Measurements from ENCODE around the gene OR5AS1.
"Not testable (repeated sequence)": the region's sequence is repeated elsewhere in the genome, so short reads cannot be mapped to it uniquely, and the experiment has no call there.

Gene OR5AS1

GRCh38 chr11:56027354-56027753 is at the start of gene OR5AS1:
OR5AS1 (plus strand) TSS chr11:56027654; CDS start chr11:56030419, 2,765 bp downstream.
- no peak for DNase-seq

GRCh38 chr11:55994525-55994924 is 32.9 kb upstream of the OR5AS1 start, which contains the start of gene OR5F1:
OR5F1 (minus strand) TSS chr11:55994625; CDS start chr11:55994625, 0 bp downstream.
- DNase-seq, result no peak

GRCh38 chr11:56010716-56011115 is 16.7 kb upstream of the OR5AS1 start:
- no peak for DNase-seq

- no peak for DNase-seq
Observed at GRCh38 chr11:56013805-56014204, 13.6 kb upstream of the OR5AS1 start.

- DNase-seq, result no peak
Observed at GRCh38 chr11:56045538-56045937, 18.1 kb downstream of the OR5AS1 start.

- DNase-seq, result no peak
Observed at GRCh38 chr11:56048480-56048879, 21.0 kb downstream of the OR5AS1 start.

GRCh38 chr11:56049487-56049886 is 22.0 kb downstream of the OR5AS1 start:
- DNase-seq, result no peak

GRCh38 chr11:56056366-56056765 is 28.9 kb downstream of the OR5AS1 start:
- DNase-seq, result not testable (repeated sequence)

GRCh38 chr11:56057661-56058237 is 30.3 kb downstream of the OR5AS1 start:
- DNase-seq, result not testable (repeated sequence)

GRCh38 chr11:56058260-56058780 is 30.9 kb downstream of the OR5AS1 start:
- not testable (repeated sequence) for DNase-seq

- DNase-seq, result no peak
Observed at GRCh38 chr11:56066980-56067379, 39.5 kb downstream of the OR5AS1 start.

Data from NCI-H1105 (cell line).